Keratinocyte (primary cell): ENCODE measurements around the gene CHM. TPM values are rescaled to one million over a fixed set of nuclear protein-coding genes. Genes with fewer than 3 reads are reported as not detected.

ENCODE experiments used
- DNase-seq: peaks from one replicate; pipeline ENCODE4 v3.0.0-alpha.2; 2011; ENCODE audit warnings: low read depth, missing footprints, low spot score
- FAIRE-seq: peaks from 2 replicates; lab custom pipeline; 2011; peaks lifted over from hg19 to GRCh38; lab: Jason Lieb, UNC
- H2AFZ ChIP-seq: 2 replicates; pipeline ENCODE4 v1.6.0; 2012; ENCODE audit warnings: low read length, control low read depth, inconsistent platforms; ENCODE audit not compliant: control insufficient read depth
- H3K27ac ChIP-seq: 2 replicates; pipeline ENCODE4 v1.5.1; 2011; ENCODE audit warnings: low read length; ENCODE audit not compliant: control insufficient read depth, insufficient read depth
- H3K27me3 ChIP-seq: 3 replicates; pipeline ENCODE4 v1.6.0; 2011; ENCODE audit warnings: low read length; ENCODE audit not compliant: control insufficient read depth, insufficient read depth; ENCODE audit errors: extremely low read depth
- H3K36me3 ChIP-seq, 2 experiments: 2 replicates in 1 of 2; 3 replicates in 1 of 2; pipeline ENCODE4 v1.5.1; 2011; ENCODE audit warnings: low read length in 2 of 2, mild to moderate bottlenecking in 1 of 2; ENCODE audit not compliant: control insufficient read depth in 2 of 2, insufficient read depth in 2 of 2; ENCODE audit errors: extremely low read depth in 1 of 2
- H3K4me1 ChIP-seq: 3 replicates; pipeline ENCODE4 v1.5.1; 2011; ENCODE audit warnings: low read length; ENCODE audit not compliant: control insufficient read depth, insufficient read depth; ENCODE audit errors: extremely low read depth
- H3K4me2 ChIP-seq: 3 replicates; pipeline ENCODE4 v1.6.0; 2011; ENCODE audit warnings: low read depth, low read length; ENCODE audit not compliant: control insufficient read depth, insufficient read depth; ENCODE audit errors: extremely low read depth
- H3K4me3 ChIP-seq, 3 experiments: fragments of 200-600 bp in 1 of 3; sonication (generic) in 1 of 3; 2 replicates in 2 of 3; 3 replicates in 1 of 3; pipeline ENCODE4 v1.5.1; 2011 to 2016; ENCODE audit warnings: low read length in 3 of 3, mild to moderate bottlenecking in 3 of 3, control low read depth in 2 of 3, inconsistent platforms in 1 of 3, low read depth in 1 of 3, mixed read lengths in 1 of 3, mixed run types in 1 of 3, moderate library complexity in 1 of 3; ENCODE audit not compliant: control insufficient read depth in 2 of 3, insufficient read depth in 2 of 3; ENCODE audit errors: extremely low read depth in 1 of 3
- H3K79me2 ChIP-seq: 2 replicates; pipeline ENCODE4 v1.6.0; 2012; ENCODE audit warnings: low read length; ENCODE audit not compliant: control insufficient read depth, insufficient read depth
- H3K9ac ChIP-seq: 3 replicates; pipeline ENCODE4 v1.6.0; 2011; ENCODE audit warnings: low read length; ENCODE audit not compliant: control insufficient read depth, insufficient read depth; ENCODE audit errors: extremely low read depth
- H3K9me1 ChIP-seq: 3 replicates; pipeline ENCODE4 v1.6.0; 2011; ENCODE audit warnings: low read length; ENCODE audit not compliant: control insufficient read depth, insufficient read depth; ENCODE audit errors: extremely low read depth
- H3K9me3 ChIP-seq: 2 replicates; pipeline ENCODE4 v1.5.1; 2012; ENCODE audit warnings: low read depth, low read length; ENCODE audit not compliant: control insufficient read depth
- H4K20me1 ChIP-seq: 3 replicates; pipeline ENCODE4 v1.6.0; 2011; ENCODE audit warnings: low read length; ENCODE audit not compliant: control insufficient read depth, insufficient read depth; ENCODE audit errors: extremely low read depth
- CTCF ChIP-seq, 3 experiments: IDR thresholded peaks in 1 of 3; conservative IDR thresholded peaks in 1 of 3; optimal IDR thresholded peaks in 1 of 3; 2 replicates in 2 of 3; 3 replicates in 1 of 3; pipeline versions ENCODE3 to v1.5.1; 2011; ENCODE audit warnings: low read length in 3 of 3, mild to moderate bottlenecking in 3 of 3, moderate library complexity in 2 of 3, control low read depth in 1 of 3, inconsistent platforms in 1 of 3; ENCODE audit not compliant: insufficient read depth in 2 of 3; ENCODE audit errors: extremely low read depth in 1 of 3
- EZH2 ChIP-seq: IDR thresholded peaks from one replicate; pipeline ENCODE4 v1.6.1; 2012; ENCODE audit warnings: inconsistent platforms, mild to moderate bottlenecking, low read length, moderate library complexity
- dilution Hi-C: fragments of 300-500 bp; cut with MboI; formaldehyde crosslinking; loops from one replicate; pipeline ENCODE4 v1.7.0; 2020; ENCODE audit warnings: low sequenced_read_pairs; ENCODE audit not compliant: extremely low pct_ligation_motif_present
- polyA plus RNA-seq, 5 experiments: library from polyadenylated mRNA; depleted of rRNA in 3 of 5; stranded (reverse) in 3 of 5; stranded (forward) in 1 of 5; unstranded in 1 of 5; fragments of >200 nt; gene quantifications; 1 replicate in 1 of 5; 2 replicates in 3 of 5; 3 replicates in 1 of 5; pipeline versions ENCODE4 v1.2.1 to v1.2.3, GENCODE V29; 2011 to 2012; ENCODE audit warnings: missing spikeins in 2 of 5, low read depth in 1 of 5, low replicate concordance in 1 of 5

The CHM gene
- polyA plus RNA-seq, 1 donor (not counting 4 experiments of a cell fraction or from before 2014, with no cell fraction given) = 20.4 TPM

- H3K27ac ChIP-seq = no peak overlapping the region
- dilution Hi-C loops = no loop called here
- no peak overlapping the region for H2AFZ ChIP-seq
- no peaks in the 10 kb centered on the region for H3K9me3 ChIP-seq
- H3K4me1 ChIP-seq = no peaks in the 10 kb centered on the region
- H3K79me2 ChIP-seq = no peaks in the 10 kb centered on the region
- no peak overlapping the region for H3K4me2 ChIP-seq
- no peaks in the 10 kb centered on the region for H3K9me1 ChIP-seq
- no peaks in the 10 kb centered on the region for H3K27me3 ChIP-seq
- H3K9ac ChIP-seq = no peak overlapping the region
- H3K4me3 ChIP-seq = no peak overlapping the region
- no peaks in the 10 kb centered on the region for H3K36me3 ChIP-seq
- DNase-seq (no peak), FAIRE-seq (peak; percentile 5)
- no peaks in the 10 kb centered on the region for H4K20me1 ChIP-seq
- TF ChIP-seq EZH2 = no peak
- TF ChIP-seq CTCF (optimal IDR thresholded peaks at IDR 0.05 in 1 of 3, IDR thresholded peaks at IDR 0.05 in 1 of 3, conservative IDR thresholded peaks at IDR 0.05 in 1 of 3; ENCODE audit: extremely low read depth in 1 of 3, insufficient read depth in 2 of 3, low read length in 3 of 3) = no peak
Observed at GRCh38 chrX:85903692-85904471, 143.5 kb downstream of the CHM start.

GRCh38 chrX:85897362-85898126 is 149.8 kb downstream of the CHM start:
- Histone ChIP-seq H3K9me1 (no peaks in the 10 kb centered on the region), H3K4me3 (no peak overlapping the region), H3K9ac (no peak overlapping the region), H4K20me1 (no peaks in the 10 kb centered on the region), H3K4me2 (no peak overlapping the region), H2AFZ (no peak overlapping the region), H3K9me3 (no peaks in the 10 kb centered on the region), H3K36me3 (no peaks in the 10 kb centered on the region), H3K4me1 (no peaks in the 10 kb centered on the region), H3K79me2 (no peaks in the 10 kb centered on the region), H3K27me3 (no peaks in the 10 kb centered on the region), H3K27ac (no peak overlapping the region)
- no peak for TF ChIP-seq CTCF (optimal IDR thresholded peaks at IDR 0.05 in 1 of 3, IDR thresholded peaks at IDR 0.05 in 1 of 3, conservative IDR thresholded peaks at IDR 0.05 in 1 of 3; ENCODE audit: extremely low read depth in 1 of 3, insufficient read depth in 2 of 3, low read length in 3 of 3)
- TF ChIP-seq EZH2 = no peak
- dilution Hi-C loops = no loop called here
- DNase-seq (no peak), FAIRE-seq (no peak)
